Calu3 (cell line): ENCODE results near the gene ANP32E. TPM values are rescaled to one million over a fixed set of nuclear protein-coding genes. Genes with fewer than 3 reads are reported as not detected.

Experiments
- BruUV-seq: library from RNA; stranded (reverse); fragments of 400-500 nt; replicated peaks from 2 replicates; lab custom pipeline; 2021; lab: Mats Ljungman, UMichigan
- CTCF ChIA-PET: fragments of 300-600 bp; sonication (Branson Sonifier 250); formaldehyde crosslinking; loops from one replicate; lab custom pipeline; 2022; ENCODE audit warnings: antibody characterized with exemption; lab: Charles Lee
- DNase-seq: peaks from one replicate; pipeline ENCODE4 v3.0.0; 2022
- H3K27ac Mint-ChIP-seq: one replicate; pipeline ENCODE4 v1.8.0; 2022; ENCODE audit warnings: mixed read lengths; ENCODE audit not compliant: unreplicated experiment
- H3K27me3 Mint-ChIP-seq: one replicate; pipeline ENCODE4 v1.8.0; 2022; ENCODE audit warnings: mixed read lengths; ENCODE audit not compliant: unreplicated experiment
- H3K36me3 Mint-ChIP-seq: one replicate; pipeline ENCODE4 v1.8.0; 2022; ENCODE audit warnings: mild to moderate bottlenecking, moderate library complexity, mixed read lengths; ENCODE audit not compliant: insufficient read depth, unreplicated experiment
- H3K4me1 Mint-ChIP-seq: one replicate; pipeline ENCODE4 v1.8.0; 2022; ENCODE audit warnings: mild to moderate bottlenecking, low read depth, mixed read lengths; ENCODE audit not compliant: unreplicated experiment
- H3K4me3 Mint-ChIP-seq: one replicate; pipeline ENCODE4 v1.8.0; 2022; ENCODE audit warnings: mild to moderate bottlenecking, low read depth, moderate library complexity, mixed read lengths; ENCODE audit not compliant: unreplicated experiment
- H3K9me3 Mint-ChIP-seq: one replicate; pipeline ENCODE4 v1.8.0; 2022; ENCODE audit warnings: low read depth, mixed read lengths; ENCODE audit not compliant: unreplicated experiment
- CTCF ChIP-seq: fragments of 200-600 bp; IDR thresholded peaks from one replicate; pipeline ENCODE4 v1.8.0; 2022; ENCODE audit warnings: antibody characterized with exemption; ENCODE audit not compliant: unreplicated experiment
- intact Hi-C: fragments of 100-400 bp; cut with micrococcal nuclease; formaldehyde crosslinking; loops from one replicate; pipeline ENCODE4 v1.10.0; 2022; ENCODE audit not compliant: unreplicated experiment
- total RNA-seq: library from RNA; stranded (reverse); gene quantifications from 2 replicates; pipeline ENCODE4 v1.2.3, GENCODE V29; 2022

Gene ANP32E
- total RNA-seq, 1 experiment from 2014 or later, result 129 TPM

DNA sequence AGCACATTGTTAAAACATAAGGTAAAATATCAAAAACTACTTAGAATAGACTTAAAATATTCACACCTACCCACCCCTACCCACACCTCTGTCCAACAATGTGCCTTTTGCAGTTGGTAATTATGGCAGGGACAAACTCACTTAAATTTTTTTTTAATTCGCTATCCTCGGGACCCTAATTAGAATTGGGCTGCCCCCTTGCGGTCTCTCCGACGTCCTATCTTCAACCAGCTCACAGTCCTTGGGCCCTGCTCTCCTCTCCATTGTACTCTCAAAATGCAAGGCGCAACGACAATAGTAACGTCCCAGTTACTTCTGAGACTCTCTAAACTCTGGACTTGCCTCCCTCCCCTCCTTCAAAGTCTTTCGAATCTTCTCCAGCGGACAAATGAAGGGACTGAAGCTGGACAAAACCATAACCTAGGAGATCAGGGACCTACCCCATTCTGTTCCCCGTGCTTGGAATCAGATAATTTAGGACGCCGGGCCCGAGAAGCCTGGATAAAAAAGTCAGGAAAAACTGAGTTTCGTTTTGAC is 45.4 kb upstream of the ANP32E start:
- peak; percentile 75 for TF ChIP-seq CTCF
- Mint-ChIP-seq H3K9me3 (no peaks in the 10 kb centered on the region), H3K4me1 (peaks cover 26% of the 10 kb centered on the region), H3K27me3 (peaks cover 18% of the 10 kb centered on the region), H3K27ac (peak overlapping the region; percentile 87), H3K4me3 (peak overlapping the region; percentile 79), H3K36me3 (peaks cover 15% of the 10 kb centered on the region)
- DNase-seq, result peak; percentile 85
- CTCF ChIA-PET, result interaction anchor here (0.5 to 2.2 kb wide), 12 partner anchors 10 to 532 kb away, joined by 3 to 50 read pairs (median 3); partner anchors contain the start of genes APH1A, CA14 and PLEKHO1
- BruUV-seq, result no TSS peak
- intact Hi-C loops, result loop anchor here (1.0 kb wide), 1 partner anchor 25 kb away; no protein-coding TSS in a partner anchor

DNA sequence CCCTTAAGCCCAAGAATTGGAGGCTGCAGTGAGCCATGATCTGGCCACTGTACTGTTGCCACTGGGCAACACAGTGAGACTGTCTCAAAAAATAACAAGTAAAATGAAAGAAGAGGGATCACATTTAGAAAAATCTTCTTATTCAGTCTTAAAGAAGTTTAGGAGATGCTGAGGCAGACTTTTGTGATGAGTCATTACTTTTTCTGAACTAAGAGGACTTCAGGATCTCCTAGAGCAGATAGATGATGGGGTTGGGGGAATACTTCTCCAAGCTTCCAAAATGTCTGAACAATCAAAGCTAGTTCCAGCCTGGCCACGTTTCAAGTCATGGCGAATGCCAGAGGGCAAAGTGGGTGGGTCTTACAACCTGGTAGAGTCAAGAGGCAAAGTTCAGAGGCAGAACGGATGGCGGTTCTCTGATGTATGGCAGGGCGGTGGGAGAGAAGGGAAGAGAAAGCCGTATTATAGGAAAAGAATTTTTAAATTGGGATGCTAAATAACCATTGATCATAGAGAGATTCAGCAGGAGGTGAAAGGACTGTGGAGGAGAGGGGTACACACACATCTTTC is 44.3 kb upstream of the ANP32E start:
- Mint-ChIP-seq H3K4me3 (peak overlapping the region; percentile 6), H3K27me3 (peaks cover 18% of the 10 kb centered on the region), H3K4me1 (peaks cover 26% of the 10 kb centered on the region), H3K36me3 (peaks cover 15% of the 10 kb centered on the region), H3K27ac (no peak overlapping the region), H3K9me3 (no peaks in the 10 kb centered on the region)
- CTCF ChIA-PET, result interaction anchor here (1.2 to 1.4 kb wide), 3 partner anchors 9 to 24 kb away, joined by 3 to 5 read pairs (median 3); no protein-coding TSS in a partner anchor
- BruUV-seq, result no TSS peak
- intact Hi-C loops, result no loop called here
- no peak for TF ChIP-seq CTCF
- no peak for DNase-seq

DNA sequence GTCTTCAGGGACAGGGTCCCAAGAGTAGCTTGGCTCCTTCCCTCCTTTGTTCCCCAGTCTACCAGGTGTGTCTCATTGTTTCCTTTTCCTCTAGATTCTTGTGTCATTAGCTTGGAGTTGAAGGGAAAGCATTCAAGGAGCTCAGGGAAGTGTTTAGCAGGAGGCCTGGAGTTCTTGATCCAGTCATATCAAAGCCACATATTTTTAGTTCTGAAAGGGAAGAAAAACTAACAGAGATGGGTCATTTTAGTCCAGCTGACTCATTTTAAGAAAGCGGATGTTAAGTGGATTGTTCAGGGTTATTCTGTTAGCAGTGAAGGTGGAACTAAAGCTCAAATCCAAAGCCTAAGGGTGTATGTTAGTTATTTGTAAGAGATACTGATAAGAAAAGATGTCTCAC is 37.4 kb upstream of the ANP32E start:
- H3K4me3 Mint-ChIP-seq, result no peak overlapping the region
- BruUV-seq, result no TSS peak
- no peaks in the 10 kb centered on the region for H3K27me3 Mint-ChIP-seq
- no peak for DNase-seq
- H3K36me3 Mint-ChIP-seq, result peaks cover 10% of the 10 kb centered on the region
- H3K4me1 Mint-ChIP-seq, result peaks cover 11% of the 10 kb centered on the region
- CTCF ChIA-PET, result interaction anchor here (0.9 kb wide), 1 partner anchor 10 kb away, joined by 4 read pairs; no protein-coding TSS in a partner anchor
- H3K9me3 Mint-ChIP-seq, result no peaks in the 10 kb centered on the region
- TF ChIP-seq CTCF, result no peak
- no peak overlapping the region for H3K27ac Mint-ChIP-seq
- intact Hi-C loops, result no loop called here

- no peaks in the 10 kb centered on the region for H3K9me3 Mint-ChIP-seq
- H3K36me3 Mint-ChIP-seq, result peaks cover 27% of the 10 kb centered on the region
- CTCF ChIA-PET, result interaction anchor here (0.6 to 2.3 kb wide), 5 partner anchors 9 to 298 kb away, joined by 3 to 8 read pairs (median 3); no protein-coding TSS in a partner anchor
- no peak for DNase-seq
- intact Hi-C loops, result no loop called here
- TF ChIP-seq CTCF, result no peak
- no TSS peak for BruUV-seq
- no peaks in the 10 kb centered on the region for H3K27me3 Mint-ChIP-seq
- H3K4me3 Mint-ChIP-seq, result no peak overlapping the region
- H3K4me1 Mint-ChIP-seq, result peaks cover 27% of the 10 kb centered on the region
- H3K27ac Mint-ChIP-seq, result no peak overlapping the region
These were observed 35.5 kb upstream of the ANP32E start for GRCh38 chr1:150271291-150271959.
